ENCODE data around the gene MRPL40. TPM values are rescaled to one million over a fixed set of nuclear protein-coding genes. Genes with fewer than 3 reads are reported as not detected.

The MRPL40 gene
- total and polyA plus RNA-seq, 2 of the 13 experiments (the other 11 are each of a cell fraction or from before 2014, with no cell fraction given): 42.7 to 79.7 TPM

DNA sequence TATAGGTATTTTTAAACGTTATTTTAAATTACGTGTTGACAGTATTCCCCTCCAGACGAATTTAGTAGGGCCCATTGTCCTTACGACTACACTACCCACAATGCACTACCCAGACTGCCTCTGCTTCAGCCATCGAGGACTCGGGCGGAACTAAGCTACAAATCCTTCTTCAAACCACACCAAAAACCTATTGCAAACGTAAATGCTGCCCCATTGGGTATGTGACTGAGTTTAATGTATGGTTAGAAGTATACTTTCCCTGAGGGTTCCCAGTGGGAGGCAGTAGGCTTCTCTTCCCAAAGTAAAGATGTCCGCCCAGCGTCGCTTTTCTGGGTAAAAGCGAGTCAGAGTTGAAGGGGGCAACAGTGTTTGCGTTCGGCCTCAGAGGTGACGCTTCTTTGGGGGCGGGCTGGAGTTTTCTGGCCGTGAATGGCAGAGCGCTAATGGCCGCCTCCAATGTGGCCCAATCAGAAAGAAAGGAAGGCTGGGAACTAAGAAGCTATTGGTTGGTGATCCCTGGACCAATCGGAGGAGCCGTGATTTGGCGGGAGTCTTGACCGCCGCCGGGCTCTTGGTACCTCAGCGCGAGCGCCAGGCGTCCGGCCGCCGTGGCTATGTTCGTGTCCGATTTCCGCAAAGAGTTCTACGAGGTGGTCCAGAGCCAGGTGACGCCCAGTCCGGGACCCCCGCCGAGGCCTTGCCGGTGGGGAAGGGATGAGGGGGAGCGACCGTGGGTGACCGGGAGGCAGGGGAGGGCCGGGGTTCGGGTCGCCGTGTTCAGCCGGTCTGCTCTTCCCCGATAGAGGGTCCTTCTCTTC lies 47.2 kb downstream of the MRPL40 start, which contains the start of gene CDC45 (continued):
- TF ChIP-seq, protein P1, sequence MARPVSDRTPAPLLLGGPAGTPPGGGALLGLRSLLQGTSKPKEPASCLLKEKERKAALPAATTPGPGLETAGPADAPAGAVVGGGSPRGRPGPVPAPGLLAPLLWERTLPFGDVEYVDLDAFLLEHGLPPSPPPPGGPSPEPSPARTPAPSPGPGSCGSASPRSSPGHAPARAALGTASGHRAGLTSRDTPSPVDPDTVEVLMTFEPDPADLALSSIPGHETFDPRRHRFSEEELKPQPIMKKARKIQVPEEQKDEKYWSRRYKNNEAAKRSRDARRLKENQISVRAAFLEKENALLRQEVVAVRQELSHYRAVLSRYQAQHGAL (CRISPR knock-in tag; IDR thresholded peaks at IDR 0.05; ENCODE audit: not compliant biosample characterization): no peak
- TF ChIP-seq, protein P2, sequence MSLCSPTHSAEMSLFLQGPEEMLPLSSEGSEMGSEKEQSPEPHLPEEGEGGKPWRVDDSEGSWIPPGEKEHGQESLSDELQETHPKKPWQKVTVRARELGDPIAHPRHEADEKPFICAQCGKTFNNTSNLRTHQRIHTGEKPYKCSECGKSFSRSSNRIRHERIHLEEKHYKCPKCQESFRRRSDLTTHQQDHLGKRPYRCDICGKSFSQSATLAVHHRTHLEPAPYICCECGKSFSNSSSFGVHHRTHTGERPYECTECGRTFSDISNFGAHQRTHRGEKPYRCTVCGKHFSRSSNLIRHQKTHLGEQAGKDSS (CRISPR knock-in tag; IDR thresholded peaks at IDR 0.05; ENCODE audit: borderline replicate concordance, low read depth): peak; percentile 24; the same call in 1 of the 2 replicates
- TF ChIP-seq, protein P3, sequence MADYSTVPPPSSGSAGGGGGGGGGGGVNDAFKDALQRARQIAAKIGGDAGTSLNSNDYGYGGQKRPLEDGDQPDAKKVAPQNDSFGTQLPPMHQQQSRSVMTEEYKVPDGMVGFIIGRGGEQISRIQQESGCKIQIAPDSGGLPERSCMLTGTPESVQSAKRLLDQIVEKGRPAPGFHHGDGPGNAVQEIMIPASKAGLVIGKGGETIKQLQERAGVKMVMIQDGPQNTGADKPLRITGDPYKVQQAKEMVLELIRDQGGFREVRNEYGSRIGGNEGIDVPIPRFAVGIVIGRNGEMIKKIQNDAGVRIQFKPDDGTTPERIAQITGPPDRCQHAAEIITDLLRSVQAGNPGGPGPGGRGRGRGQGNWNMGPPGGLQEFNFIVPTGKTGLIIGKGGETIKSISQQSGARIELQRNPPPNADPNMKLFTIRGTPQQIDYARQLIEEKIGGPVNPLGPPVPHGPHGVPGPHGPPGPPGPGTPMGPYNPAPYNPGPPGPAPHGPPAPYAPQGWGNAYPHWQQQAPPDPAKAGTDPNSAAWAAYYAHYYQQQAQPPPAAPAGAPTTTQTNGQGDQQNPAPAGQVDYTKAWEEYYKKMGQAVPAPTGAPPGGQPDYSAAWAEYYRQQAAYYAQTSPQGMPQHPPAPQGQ (CRISPR knock-in tag; IDR thresholded peaks at IDR 0.05; ENCODE audit: borderline replicate concordance): no peak
- no peak for TF ChIP-seq NBN (conservative IDR thresholded peaks at IDR 0.05)
- peak; percentile 50; the same call in 1 of the 2 replicates for TF ChIP-seq BORCS8-MEF2B (CRISPR knock-in tag; IDR thresholded peaks at IDR 0.05)
- no peak for TF ChIP-seq ZNF331 (CRISPR knock-in tag; IDR thresholded peaks at IDR 0.05)
- TF ChIP-seq ZIK1 (CRISPR knock-in tag; IDR thresholded peaks at IDR 0.05; ENCODE audit: borderline replicate concordance, low read depth): no peak
- TF ChIP-seq MTA3 (CRISPR knock-in tag; IDR thresholded peaks at IDR 0.05): no peak
- TF ChIP-seq TRIM24 (CRISPR knock-in tag; IDR thresholded peaks at IDR 0.05): no peak
- 0 out of 2 replicates have a peak, but pooled peaks have one; percentile 43 for TF ChIP-seq CHD2 (IDR thresholded peaks at IDR 0.05; ENCODE audit: low read depth, low read length)
- no peak for TF ChIP-seq ZNF567 (CRISPR knock-in tag; IDR thresholded peaks at IDR 0.05; ENCODE audit: borderline replicate concordance)
- TF ChIP-seq CBX2 (IDR thresholded peaks at IDR 0.05; ENCODE audit: low read depth, low read length): no peak
- no peak for TF ChIP-seq CBX2 (CRISPR knock-in tag; IDR thresholded peaks at IDR 0.05; ENCODE audit: low read depth)
- TF ChIP-seq, protein P4, sequence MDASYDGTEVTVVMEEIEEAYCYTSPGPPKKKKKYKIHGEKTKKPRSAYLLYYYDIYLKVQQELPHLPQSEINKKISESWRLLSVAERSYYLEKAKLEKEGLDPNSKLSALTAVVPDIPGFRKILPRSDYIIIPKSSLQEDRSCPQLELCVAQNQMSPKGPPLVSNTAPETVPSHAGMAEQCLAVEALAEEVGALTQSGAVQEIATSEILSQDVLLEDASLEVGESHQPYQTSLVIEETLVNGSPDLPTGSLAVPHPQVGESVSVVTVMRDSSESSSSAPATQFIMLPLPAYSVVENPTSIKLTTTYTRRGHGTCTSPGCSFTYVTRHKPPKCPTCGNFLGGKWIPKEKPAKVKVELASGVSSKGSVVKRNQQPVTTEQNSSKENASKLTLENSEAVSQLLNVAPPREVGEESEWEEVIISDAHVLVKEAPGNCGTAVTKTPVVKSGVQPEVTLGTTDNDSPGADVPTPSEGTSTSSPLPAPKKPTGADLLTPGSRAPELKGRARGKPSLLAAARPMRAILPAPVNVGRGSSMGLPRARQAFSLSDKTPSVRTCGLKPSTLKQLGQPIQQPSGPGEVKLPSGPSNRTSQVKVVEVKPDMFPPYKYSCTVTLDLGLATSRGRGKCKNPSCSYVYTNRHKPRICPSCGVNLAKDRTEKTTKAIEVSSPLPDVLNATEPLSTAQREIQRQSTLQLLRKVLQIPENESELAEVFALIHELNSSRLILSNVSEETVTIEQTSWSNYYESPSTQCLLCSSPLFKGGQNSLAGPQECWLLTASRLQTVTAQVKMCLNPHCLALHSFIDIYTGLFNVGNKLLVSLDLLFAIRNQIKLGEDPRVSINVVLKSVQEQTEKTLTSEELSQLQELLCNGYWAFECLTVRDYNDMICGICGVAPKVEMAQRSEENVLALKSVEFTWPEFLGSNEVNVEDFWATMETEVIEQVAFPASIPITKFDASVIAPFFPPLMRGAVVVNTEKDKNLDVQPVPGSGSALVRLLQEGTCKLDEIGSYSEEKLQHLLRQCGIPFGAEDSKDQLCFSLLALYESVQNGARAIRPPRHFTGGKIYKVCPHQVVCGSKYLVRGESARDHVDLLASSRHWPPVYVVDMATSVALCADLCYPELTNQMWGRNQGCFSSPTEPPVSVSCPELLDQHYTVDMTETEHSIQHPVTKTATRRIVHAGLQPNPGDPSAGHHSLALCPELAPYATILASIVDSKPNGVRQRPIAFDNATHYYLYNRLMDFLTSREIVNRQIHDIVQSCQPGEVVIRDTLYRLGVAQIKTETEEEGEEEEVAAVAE (CRISPR knock-in tag; IDR thresholded peaks at IDR 0.05; ENCODE audit: borderline replicate concordance): peak; percentile 96
- peak; percentile 72 for TF ChIP-seq PHF8 (CRISPR knock-in tag; IDR thresholded peaks at IDR 0.05)
- no peak for TF ChIP-seq SOX13 (IDR thresholded peaks at IDR 0.05)
- TF ChIP-seq SOX13 (CRISPR knock-in tag; conservative IDR thresholded peaks at IDR 0.05 in 1 of 2, IDR thresholded peaks at IDR 0.05 in 1 of 2): no peak
- no peak for TF ChIP-seq POLR2AphosphoS2 (IDR thresholded peaks at IDR 0.05; ENCODE audit: low read depth, low read length)
- no peak for TF ChIP-seq FOXM1 (CRISPR knock-in tag; IDR thresholded peaks at IDR 0.05)
- TF ChIP-seq ZNF256 (CRISPR knock-in tag; conservative IDR thresholded peaks at IDR 0.05): no peak
- TF ChIP-seq NFE2 (CRISPR knock-in tag; IDR thresholded peaks at IDR 0.05): no peak
- TF ChIP-seq FLYWCH1 (CRISPR knock-in tag; IDR thresholded peaks at IDR 0.05): no peak
